Osteocyte (in vitro differentiated cells): ENCODE data around the gene ITGB6. TPM values are rescaled to one million over a fixed set of nuclear protein-coding genes. Genes with fewer than 3 reads are reported as not detected.

Experiments used
- DNase-seq: peaks from one replicate; pipeline ENCODE4 v3.0.0; 2021; ENCODE audit warnings: mixed read lengths; ENCODE audit not compliant: unreplicated experiment; ENCODE audit errors: extremely low spot score
- H3K27ac Mint-ChIP-seq: one replicate; pipeline ENCODE4 v1.8.0; 2021; ENCODE audit warnings: mild to moderate bottlenecking, mixed read lengths; ENCODE audit not compliant: unreplicated experiment
- H3K27me3 Mint-ChIP-seq: one replicate; pipeline ENCODE4 v1.8.0; 2021; ENCODE audit warnings: mixed read lengths; ENCODE audit not compliant: unreplicated experiment
- H3K36me3 Mint-ChIP-seq: one replicate; pipeline ENCODE4 v1.8.0; 2021; ENCODE audit warnings: mixed read lengths; ENCODE audit not compliant: unreplicated experiment
- H3K4me1 Mint-ChIP-seq: one replicate; pipeline ENCODE4 v1.8.0; 2021; ENCODE audit warnings: mixed read lengths; ENCODE audit not compliant: unreplicated experiment
- H3K4me3 Mint-ChIP-seq: one replicate; pipeline ENCODE4 v1.8.0; 2021; ENCODE audit warnings: mild to moderate bottlenecking, moderate library complexity, mixed read lengths; ENCODE audit not compliant: unreplicated experiment
- H3K9me3 Mint-ChIP-seq: one replicate; pipeline ENCODE4 v1.8.0; 2021; ENCODE audit warnings: mixed read lengths; ENCODE audit not compliant: unreplicated experiment
- total RNA-seq: library from RNA; stranded (reverse); gene quantifications from 2 replicates; pipeline ENCODE4 v1.2.1, GENCODE V29; 2021
- TF ChIP-seq, protein P1 (sequence below): fragments of 200-600 bp; sonication (generic); IDR thresholded peaks from 2 replicates; pipeline ENCODE4 v1.5.0; 2021; ENCODE audit warnings: antibody characterized with exemption, mild to moderate bottlenecking, moderate library complexity

The ITGB6 gene
- total RNA-seq, 1 donor from 2014 or later: 0.13 TPM

DNA sequence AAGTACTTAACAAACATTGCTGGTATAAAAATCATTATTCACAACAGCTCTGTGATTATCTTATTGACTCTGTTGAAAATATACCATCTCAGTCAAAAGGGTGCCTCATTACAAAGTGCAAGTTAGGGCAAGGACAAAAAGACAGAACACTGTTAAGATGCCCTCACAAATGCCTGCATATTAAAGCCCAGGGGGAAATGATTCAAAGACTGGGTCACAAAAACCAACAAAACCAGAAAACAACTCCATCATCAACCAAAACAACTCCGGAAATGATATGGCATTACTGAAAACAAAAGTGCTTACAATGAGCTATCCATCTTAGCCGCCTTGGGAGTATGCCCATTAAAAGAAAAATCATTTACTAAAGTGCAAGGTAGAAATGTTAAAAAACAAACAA is 147.5 kb downstream of the ITGB6 start:
- no peak overlapping the region for H3K4me3 Mint-ChIP-seq
- peak overlapping the region; percentile 51 for H3K27ac Mint-ChIP-seq
- no peaks in the 10 kb centered on the region for H3K27me3 Mint-ChIP-seq
- TF ChIP-seq, protein P1, sequence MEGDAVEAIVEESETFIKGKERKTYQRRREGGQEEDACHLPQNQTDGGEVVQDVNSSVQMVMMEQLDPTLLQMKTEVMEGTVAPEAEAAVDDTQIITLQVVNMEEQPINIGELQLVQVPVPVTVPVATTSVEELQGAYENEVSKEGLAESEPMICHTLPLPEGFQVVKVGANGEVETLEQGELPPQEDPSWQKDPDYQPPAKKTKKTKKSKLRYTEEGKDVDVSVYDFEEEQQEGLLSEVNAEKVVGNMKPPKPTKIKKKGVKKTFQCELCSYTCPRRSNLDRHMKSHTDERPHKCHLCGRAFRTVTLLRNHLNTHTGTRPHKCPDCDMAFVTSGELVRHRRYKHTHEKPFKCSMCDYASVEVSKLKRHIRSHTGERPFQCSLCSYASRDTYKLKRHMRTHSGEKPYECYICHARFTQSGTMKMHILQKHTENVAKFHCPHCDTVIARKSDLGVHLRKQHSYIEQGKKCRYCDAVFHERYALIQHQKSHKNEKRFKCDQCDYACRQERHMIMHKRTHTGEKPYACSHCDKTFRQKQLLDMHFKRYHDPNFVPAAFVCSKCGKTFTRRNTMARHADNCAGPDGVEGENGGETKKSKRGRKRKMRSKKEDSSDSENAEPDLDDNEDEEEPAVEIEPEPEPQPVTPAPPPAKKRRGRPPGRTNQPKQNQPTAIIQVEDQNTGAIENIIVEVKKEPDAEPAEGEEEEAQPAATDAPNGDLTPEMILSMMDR: no peak
- peaks cover 61% of the 10 kb centered on the region for H3K4me1 Mint-ChIP-seq
- H3K36me3 Mint-ChIP-seq: peaks cover 4% of the 10 kb centered on the region
- H3K9me3 Mint-ChIP-seq: no peaks in the 10 kb centered on the region
- no peak for DNase-seq

DNA sequence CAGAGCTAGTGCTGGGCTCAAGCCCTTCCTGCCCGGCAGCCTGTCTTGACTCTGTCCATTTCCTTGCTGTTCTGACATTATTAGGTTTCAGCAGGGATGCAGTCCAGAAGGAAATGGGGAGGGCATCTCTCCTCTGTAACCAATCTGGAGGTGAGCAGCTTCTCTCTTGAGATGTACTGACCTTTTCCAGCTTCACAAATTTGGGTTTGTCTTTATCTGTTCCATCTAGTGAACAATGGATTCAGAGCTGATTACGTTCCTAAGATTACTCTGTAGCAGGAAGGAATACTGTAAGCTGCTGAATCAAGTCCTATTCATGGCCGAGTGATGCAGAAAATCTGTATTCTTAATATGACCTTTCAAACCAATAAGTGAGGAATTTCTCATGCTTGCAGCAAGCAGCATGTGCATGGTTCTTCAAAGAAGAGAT is 148.7 kb downstream of the ITGB6 start:
- no peak for DNase-seq
- Mint-ChIP-seq H3K27me3 (no peaks in the 10 kb centered on the region), H3K4me3 (no peak overlapping the region), H3K36me3 (peaks cover 8% of the 10 kb centered on the region), H3K27ac (peak overlapping the region; percentile 51), H3K4me1 (peaks cover 49% of the 10 kb centered on the region), H3K9me3 (no peaks in the 10 kb centered on the region)
- TF ChIP-seq, protein P1: no peak

DNA sequence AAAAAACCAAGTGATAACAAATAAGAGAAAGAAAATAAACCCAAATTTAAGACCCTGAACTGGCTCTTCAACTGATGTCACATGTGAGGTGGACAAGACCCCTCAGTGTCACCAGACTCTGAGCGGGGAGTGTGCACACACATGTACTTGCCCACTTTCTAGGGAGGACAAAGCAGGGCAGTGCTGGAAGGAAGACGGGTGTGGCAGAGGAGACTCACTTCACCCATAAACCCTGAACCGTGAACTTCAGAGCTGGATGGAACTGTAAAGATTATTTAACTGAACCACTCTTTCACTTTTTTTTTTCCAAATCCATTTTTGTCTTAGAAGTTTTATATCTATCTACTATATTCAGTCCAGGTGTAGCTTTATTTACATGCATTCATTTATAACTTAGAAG is 149.9 kb downstream of the ITGB6 start:
- H3K27ac Mint-ChIP-seq: no peak overlapping the region
- TF ChIP-seq, protein P1: no peak
- H3K9me3 Mint-ChIP-seq: no peaks in the 10 kb centered on the region
- H3K4me1 Mint-ChIP-seq: peaks cover 38% of the 10 kb centered on the region
- no peak overlapping the region for H3K4me3 Mint-ChIP-seq
- DNase-seq: no peak
- H3K36me3 Mint-ChIP-seq: peaks cover 19% of the 10 kb centered on the region
- H3K27me3 Mint-ChIP-seq: no peaks in the 10 kb centered on the region

Other genes with a start within 250 kb of the ITGB6 start
- 70.1 and 78.9 TPM in 2 replicates for gene PLA2R1, start 137.7 kb downstream of the ITGB6 start, total RNA-seq